A673 (cell line): ENCODE results near the gene CENPN. TPM values are rescaled to one million over a fixed set of nuclear protein-coding genes. Genes with fewer than 3 reads are reported as not detected.
A peak's percentile ranks its signal among the peaks of the same experiment; 100 is the strongest.

Experiments
- BruUV-seq: library from RNA; stranded (reverse); fragments of 400-500 nt; replicated peaks from 2 replicates; lab custom pipeline; 2021; lab: Mats Ljungman, UMichigan
- CTCF ChIA-PET: fragments of 300-600 bp; sonication (Branson Sonifier 250); formaldehyde crosslinking; loops from one replicate; lab custom pipeline; 2022; ENCODE audit warnings: antibody characterized with exemption; lab: Charles Lee
- POLR2A ChIA-PET: fragments of 300-600 bp; sonication (Branson Sonifier 250); formaldehyde crosslinking; loops from one replicate; lab custom pipeline; 2022; ENCODE audit warnings: antibody characterized with exemption; ENCODE audit not compliant: low non-redundant PET; lab: Charles Lee
- DNase-seq: peaks from one replicate; pipeline ENCODE4 v3.0.0-alpha.2; 2015; ENCODE audit warnings: low spot score
- H3K27ac ChIP-seq: fragments of 200-600 bp; sonication (generic); 2 replicates; pipeline ENCODE4 v1.5.1; 2016; ENCODE audit warnings: mixed run types, low read depth, mild to moderate bottlenecking, mixed read lengths, antibody characterized with exemption, low read length; ENCODE audit not compliant: poor library complexity, severe bottlenecking
- H3K27me3 ChIP-seq: fragments of 200-600 bp; sonication (generic); replicated peaks from 2 replicates; pipeline ENCODE4 v1.6.1; 2017; ENCODE audit warnings: mixed run types, low read depth, mild to moderate bottlenecking, mixed read lengths, antibody characterized with exemption, low read length; ENCODE audit not compliant: insufficient read depth, poor library complexity
- H3K36me3 ChIP-seq: fragments of 200-600 bp; sonication (generic); 2 replicates; pipeline ENCODE4 v1.6.1; 2016; ENCODE audit warnings: mixed run types, mild to moderate bottlenecking, mixed read lengths, antibody characterized with exemption, low read length; ENCODE audit not compliant: insufficient read depth, poor library complexity, severe bottlenecking
- H3K4me1 ChIP-seq: fragments of 200-600 bp; sonication (generic); 2 replicates; pipeline ENCODE4 v1.6.1; 2017; ENCODE audit warnings: mixed run types, mild to moderate bottlenecking, mixed read lengths, antibody characterized with exemption, low read length; ENCODE audit not compliant: insufficient read depth, poor library complexity, severe bottlenecking
- H3K4me3 ChIP-seq: fragments of 200-600 bp; sonication (generic); 2 replicates; pipeline ENCODE4 v1.5.1; 2016; ENCODE audit warnings: low read depth, mixed run types, mild to moderate bottlenecking, mixed read lengths, low read length; ENCODE audit not compliant: poor library complexity, severe bottlenecking
- H3K9me3 ChIP-seq: fragments of 200-600 bp; sonication (generic); 2 replicates; pipeline ENCODE4 v1.6.1; 2016; ENCODE audit warnings: mixed run types, low read depth, mild to moderate bottlenecking, mixed read lengths, antibody characterized with exemption, low read length; ENCODE audit not compliant: poor library complexity, severe bottlenecking
- CTCF ChIP-seq: fragments of 300-800, 200-600 bp; sonication (generic); conservative IDR thresholded peaks from 2 replicates; pipeline ENCODE4 v1.5.1; 2017; ENCODE audit warnings: low read depth, mild to moderate bottlenecking, antibody characterized with exemption, low read length, moderate library complexity, mixed read lengths
- EZH2 ChIP-seq: fragments of 200-600 bp; sonication (generic); IDR thresholded peaks from 2 replicates; pipeline ENCODE4 v1.6.1; 2017; ENCODE audit warnings: borderline replicate concordance, low read depth, mild to moderate bottlenecking, mixed read lengths, antibody characterized with exemption, low read length; ENCODE audit not compliant: poor library complexity, severe bottlenecking
- intact Hi-C: fragments of 100-400 bp; cut with micrococcal nuclease; formaldehyde crosslinking; loops from one replicate; pipeline ENCODE4 v1.10.0; 2022; ENCODE audit not compliant: unreplicated experiment
- total RNA-seq: library from RNA; stranded (reverse); gene quantifications from 2 replicates; pipeline ENCODE4 v1.2.3, GENCODE V29; 2021

The CENPN gene
- total RNA-seq, 1 experiment from 2014 or later = 109 TPM

GRCh38 chr16:81040131-81040530 lies 33.1 kb downstream of the CENPN start:
- no peak for DNase-seq
- no peak overlapping the region for H3K4me3 ChIP-seq
- no peaks in the 10 kb centered on the region for H3K4me1 ChIP-seq
- POLR2A ChIA-PET = no interaction called here
- no peaks in the 10 kb centered on the region for H3K27me3 ChIP-seq
- H3K27ac ChIP-seq = no peak overlapping the region
- peaks cover 35% of the 10 kb centered on the region for H3K36me3 ChIP-seq
- intact Hi-C loops = no loop called here
- TF ChIP-seq CTCF = no peak
- no peak for TF ChIP-seq EZH2
- H3K9me3 ChIP-seq = no peaks in the 10 kb centered on the region
- CTCF ChIA-PET = no interaction called here
- BruUV-seq = no TSS peak

DNA sequence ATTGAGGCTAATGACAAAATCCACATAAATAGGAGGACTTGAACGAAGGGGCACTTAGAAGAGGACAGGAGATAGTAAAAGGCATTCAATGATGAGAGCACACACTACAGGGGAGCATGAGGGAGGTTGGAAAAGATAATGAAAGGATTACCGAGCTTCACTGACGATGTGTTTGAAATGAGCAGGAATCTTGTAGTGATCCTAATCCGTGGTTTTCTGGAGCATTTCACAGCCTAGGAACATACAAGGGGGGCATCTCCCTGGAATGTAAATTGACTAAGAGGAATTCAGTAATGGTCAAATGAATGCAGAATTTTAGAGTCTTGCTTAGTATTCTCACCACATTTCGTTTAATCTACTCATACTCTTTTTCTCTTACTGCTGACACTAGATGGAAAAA lies 33.8 kb downstream of the CENPN start:
- Histone ChIP-seq H3K27me3 (no peaks in the 10 kb centered on the region), H3K9me3 (no peaks in the 10 kb centered on the region), H3K36me3 (peaks cover 39% of the 10 kb centered on the region), H3K4me3 (no peak overlapping the region), H3K4me1 (no peaks in the 10 kb centered on the region), H3K27ac (no peak overlapping the region)
- TF ChIP-seq EZH2 = no peak
- no peak for TF ChIP-seq CTCF
- CTCF ChIA-PET = no interaction called here
- no TSS peak for BruUV-seq
- peak; percentile 3 for DNase-seq
- POLR2A ChIA-PET = no interaction called here
- intact Hi-C loops = no loop called here

- POLR2A ChIA-PET = no interaction called here
- intact Hi-C loops = no loop called here
- no TSS peak for BruUV-seq
Measured at GRCh38 chr16:81041696-81042095, 34.7 kb downstream of the CENPN start.

More at GRCh38 chr16:81041696-81042095, 34.7 kb downstream of the CENPN start:
- H3K27ac ChIP-seq = no peak overlapping the region
- H3K4me3 ChIP-seq = no peak overlapping the region
- CTCF ChIA-PET = no interaction called here
- no peaks in the 10 kb centered on the region for H3K9me3 ChIP-seq
- no peak for DNase-seq
- H3K27me3 ChIP-seq = no peaks in the 10 kb centered on the region
- H3K4me1 ChIP-seq = no peaks in the 10 kb centered on the region
- no peak for TF ChIP-seq EZH2
- no peak for TF ChIP-seq CTCF
- peaks cover 39% of the 10 kb centered on the region for H3K36me3 ChIP-seq
